22Rv1 (cell line): ENCODE measurements around the gene ABCA13.

Source experiments
- H3K27ac ChIP-seq: fragments of 450-650 bp; 2 replicates; pipeline ENCODE4 v1.5.1; 2017
- ZFX ChIP-seq: fragments of 450-650 bp; IDR thresholded peaks from 2 replicates; pipeline ENCODE4 v1.6.1; 2017; ENCODE audit warnings: antibody characterized with exemption, borderline replicate concordance
- TF ChIP-seq, protein P1 (sequence below): fragments of 450-650 bp; IDR thresholded peaks from 2 replicates; pipeline ENCODE4 v1.5.1; 2017; ENCODE audit warnings: mild to moderate bottlenecking

The ABCA13 gene

DNA sequence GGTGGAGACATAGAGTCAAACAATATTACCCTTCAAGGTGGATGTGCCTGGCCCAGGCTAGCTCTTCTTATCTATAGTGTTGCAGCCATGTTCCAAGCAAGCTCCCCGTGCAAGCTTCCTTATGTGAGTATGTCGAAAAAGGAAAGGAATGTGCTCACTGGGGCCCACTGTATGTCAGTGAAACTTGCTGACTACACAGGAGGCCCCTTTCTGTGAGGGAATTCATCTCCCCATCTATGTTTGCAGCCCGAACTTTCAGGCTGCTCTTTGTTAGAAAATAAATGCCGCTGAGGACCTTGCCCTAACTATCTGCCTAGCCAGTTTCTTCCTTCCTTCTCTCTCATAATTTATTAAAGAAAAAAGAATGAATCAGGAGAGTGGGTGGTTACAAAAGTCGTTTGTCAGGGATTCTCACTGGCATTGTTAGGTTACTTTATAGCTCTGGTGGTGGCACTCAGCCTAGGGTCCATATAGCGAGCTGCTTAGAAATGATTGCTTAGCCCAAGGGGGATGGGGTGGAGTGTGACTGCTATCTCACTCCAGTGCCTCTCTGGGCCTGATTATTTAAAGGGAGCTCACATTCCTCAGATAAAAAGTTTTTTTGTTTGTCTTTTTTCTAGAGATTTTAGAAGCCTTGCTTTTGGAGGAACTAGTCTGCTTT is 302.1 kb downstream of the ABCA13 start:
- TF ChIP-seq, protein P1, sequence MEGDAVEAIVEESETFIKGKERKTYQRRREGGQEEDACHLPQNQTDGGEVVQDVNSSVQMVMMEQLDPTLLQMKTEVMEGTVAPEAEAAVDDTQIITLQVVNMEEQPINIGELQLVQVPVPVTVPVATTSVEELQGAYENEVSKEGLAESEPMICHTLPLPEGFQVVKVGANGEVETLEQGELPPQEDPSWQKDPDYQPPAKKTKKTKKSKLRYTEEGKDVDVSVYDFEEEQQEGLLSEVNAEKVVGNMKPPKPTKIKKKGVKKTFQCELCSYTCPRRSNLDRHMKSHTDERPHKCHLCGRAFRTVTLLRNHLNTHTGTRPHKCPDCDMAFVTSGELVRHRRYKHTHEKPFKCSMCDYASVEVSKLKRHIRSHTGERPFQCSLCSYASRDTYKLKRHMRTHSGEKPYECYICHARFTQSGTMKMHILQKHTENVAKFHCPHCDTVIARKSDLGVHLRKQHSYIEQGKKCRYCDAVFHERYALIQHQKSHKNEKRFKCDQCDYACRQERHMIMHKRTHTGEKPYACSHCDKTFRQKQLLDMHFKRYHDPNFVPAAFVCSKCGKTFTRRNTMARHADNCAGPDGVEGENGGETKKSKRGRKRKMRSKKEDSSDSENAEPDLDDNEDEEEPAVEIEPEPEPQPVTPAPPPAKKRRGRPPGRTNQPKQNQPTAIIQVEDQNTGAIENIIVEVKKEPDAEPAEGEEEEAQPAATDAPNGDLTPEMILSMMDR = no peak
- H3K27ac ChIP-seq = no peak overlapping the region

DNA sequence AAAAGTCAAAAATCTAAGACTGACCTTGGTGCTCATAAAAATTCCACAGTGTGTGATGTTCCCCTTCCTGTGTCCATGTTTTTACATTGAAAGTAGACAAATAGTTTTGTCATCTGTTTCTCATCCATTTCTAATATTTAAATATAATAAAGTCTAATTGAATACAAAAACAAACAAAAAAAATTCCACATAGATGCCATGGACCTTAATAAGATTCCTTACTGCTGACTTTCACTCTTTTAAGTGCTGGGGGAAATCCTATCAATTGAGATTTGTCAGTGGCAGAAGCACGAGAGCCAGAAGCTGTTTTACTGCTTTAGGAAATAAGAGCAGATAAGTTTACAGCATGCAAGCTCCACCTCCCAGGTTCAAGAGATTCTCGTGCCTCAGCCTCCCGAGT is 310.0 kb downstream of the ABCA13 start:
- no peak for TF ChIP-seq ZFX
- TF ChIP-seq, protein P1 = no peak
- H3K27ac ChIP-seq = no peak overlapping the region

DNA sequence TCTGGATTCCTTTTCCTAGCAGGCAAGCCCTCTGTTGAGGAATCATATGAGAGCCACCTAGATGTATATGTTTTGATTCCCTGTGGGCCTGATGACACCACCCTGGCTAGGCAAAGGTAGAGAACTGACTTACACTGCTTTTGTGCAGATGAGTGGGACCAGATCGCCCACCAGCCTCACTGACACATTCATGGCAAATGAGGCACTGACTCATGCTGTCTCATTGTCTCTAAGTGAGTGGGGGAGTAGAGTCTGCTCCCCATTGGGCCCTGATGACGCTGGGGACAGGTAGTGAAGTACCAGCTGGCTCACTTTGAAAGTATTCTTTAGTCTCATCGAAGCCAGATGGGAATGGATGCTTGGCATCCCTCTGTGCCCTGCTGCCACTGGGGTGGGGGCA is 326.3 kb downstream of the ABCA13 start:
- H3K27ac ChIP-seq = no peak overlapping the region
- TF ChIP-seq ZFX = no peak
- TF ChIP-seq, protein P1 = no peak

DNA sequence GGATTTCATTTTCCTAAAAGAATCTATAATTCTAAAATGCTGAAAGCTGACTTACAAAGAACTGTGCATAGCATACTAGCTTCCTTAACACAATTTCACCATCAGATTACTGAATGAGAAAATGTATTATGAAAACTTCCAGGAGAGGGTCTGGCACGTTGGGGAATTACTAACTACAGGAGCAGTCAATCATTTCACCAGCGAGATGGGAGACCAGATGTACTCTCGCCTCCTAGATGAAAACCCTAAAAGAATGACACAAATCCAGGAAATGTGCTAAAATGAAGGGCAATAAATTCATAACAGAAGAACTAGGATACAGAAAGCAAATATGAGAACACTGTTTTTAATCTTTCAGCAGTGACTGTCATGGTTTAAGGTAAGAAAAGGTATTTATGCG is 330.8 kb downstream of the ABCA13 start:
- no peak overlapping the region for H3K27ac ChIP-seq
- no peak for TF ChIP-seq ZFX
- TF ChIP-seq, protein P1 = no peak

DNA sequence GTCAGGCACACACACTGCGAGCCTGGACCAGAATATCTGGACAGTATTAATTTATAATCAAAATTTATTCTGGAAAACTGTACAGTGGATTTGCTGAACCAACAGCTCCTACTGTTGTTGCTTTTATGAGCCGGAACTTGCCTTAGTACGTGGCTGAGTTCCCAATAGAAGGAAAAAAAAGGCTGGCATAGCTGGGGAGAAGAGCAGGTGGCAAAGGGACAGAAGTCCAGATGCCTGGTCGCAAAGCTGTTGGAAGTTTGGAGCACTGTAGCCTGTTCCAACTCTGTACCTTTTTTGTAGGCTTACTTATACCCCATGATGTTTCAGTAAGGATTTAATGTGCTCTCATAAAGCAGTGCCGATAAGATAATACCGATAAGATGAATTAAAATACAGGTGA is 333.8 kb downstream of the ABCA13 start:
- H3K27ac ChIP-seq = peak overlapping the region; percentile 72
- no peak for TF ChIP-seq ZFX
- TF ChIP-seq, protein P1 = no peak

DNA sequence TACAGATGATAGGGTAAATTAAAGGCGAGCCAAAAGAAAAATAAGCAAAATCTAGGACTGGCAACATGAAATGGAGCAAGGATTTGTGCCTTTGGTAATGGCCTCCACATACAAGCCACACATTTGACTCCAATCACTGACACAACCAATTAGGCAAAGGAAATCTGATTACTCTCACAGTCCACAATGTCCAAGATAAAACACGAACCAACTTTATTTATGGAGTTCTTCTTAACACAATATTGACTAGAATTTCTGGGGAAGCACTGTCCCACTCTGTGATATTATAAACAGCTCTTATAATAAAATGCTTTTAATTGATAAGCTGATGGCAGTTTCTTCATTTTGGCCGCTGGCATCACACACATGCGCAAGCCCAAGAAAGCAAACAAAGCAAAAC is 334.2 kb downstream of the ABCA13 start:
- TF ChIP-seq, protein P1 = no peak

DNA sequence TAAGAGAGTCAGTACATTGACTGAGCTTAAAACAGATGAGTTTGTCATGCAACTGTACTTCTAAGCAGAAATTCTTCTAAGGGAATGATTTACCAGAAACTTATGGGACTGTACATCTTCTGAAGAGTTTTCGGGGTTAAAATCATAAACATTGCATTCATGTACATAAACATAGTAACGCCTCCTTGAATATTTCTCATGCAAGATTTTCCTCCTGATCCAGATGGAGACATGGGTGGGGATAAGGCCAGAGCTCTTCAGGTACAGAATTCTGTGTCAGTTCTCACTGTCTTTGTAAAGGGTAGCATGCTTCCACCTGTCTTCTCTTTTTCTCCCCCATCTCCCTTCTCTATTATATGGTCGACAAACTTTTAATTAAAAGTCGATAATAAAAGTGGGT is 335.3 kb downstream of the ABCA13 start:
- no peak for TF ChIP-seq ZFX
- TF ChIP-seq, protein P1 = no peak
- peak overlapping the region; percentile 72 for H3K27ac ChIP-seq

More for the DNA sequence above, 334.2 kb downstream of the ABCA13 start:
- peak overlapping the region; percentile 72 for H3K27ac ChIP-seq
